DOHH2 (cell line): ENCODE results near the gene PANK2.

Experiments used
- H3F3A ChIP-seq: fragments of 200-600 bp; sonication (generic), shearing (Covaris generic); 2 replicates; pipeline ENCODE4 v1.6.0; 2016; ENCODE audit warnings: antibody characterized with exemption, mild to moderate bottlenecking; ENCODE audit not compliant: control insufficient read depth, insufficient read depth
- H3K27ac ChIP-seq: fragments of 200-600 bp; sonication (generic); 2 replicates; pipeline ENCODE4 v1.5.1; 2014; ENCODE audit warnings: low read depth, mild to moderate bottlenecking, low read length, moderate library complexity
- H3K27me3 ChIP-seq: fragments of 200-600 bp; sonication (generic); 2 replicates; pipeline ENCODE4 v1.6.1; 2014; ENCODE audit warnings: mild to moderate bottlenecking, low read length, mixed read lengths; ENCODE audit not compliant: control insufficient read depth
- H3K36me3 ChIP-seq: fragments of 200-600 bp; sonication (generic); 2 replicates; pipeline ENCODE4 v1.6.1; 2014; ENCODE audit warnings: mild to moderate bottlenecking, low read length, moderate library complexity, mixed read lengths; ENCODE audit not compliant: control insufficient read depth
- H3K4me1 ChIP-seq: fragments of 200-600 bp; sonication (generic); 2 replicates; pipeline ENCODE4 v1.6.1; 2014; ENCODE audit warnings: mild to moderate bottlenecking, low read length, mixed read lengths; ENCODE audit not compliant: control insufficient read depth
- H3K4me2 ChIP-seq: fragments of 200-600 bp; sonication (generic); 2 replicates; pipeline ENCODE4 v1.6.0; 2014; ENCODE audit warnings: mild to moderate bottlenecking, low read length, moderate library complexity
- H3K4me3 ChIP-seq: fragments of 200-600 bp; sonication (generic); 2 replicates; pipeline ENCODE4 v1.5.1; 2014; ENCODE audit warnings: mild to moderate bottlenecking, low read length, mixed read lengths
- H3K79me2 ChIP-seq: fragments of 200-600 bp; sonication (generic); 2 replicates; pipeline ENCODE4 v1.6.1; 2014; ENCODE audit warnings: mild to moderate bottlenecking, low read length, mixed read lengths; ENCODE audit not compliant: control insufficient read depth
- H3K9me2 ChIP-seq: fragments of 200-600 bp; sonication (generic); replicated peaks from 2 replicates; pipeline ENCODE4 v1.6.1; 2014; ENCODE audit warnings: mild to moderate bottlenecking, low read length, mixed read lengths; ENCODE audit not compliant: control insufficient read depth
- H3K9me3 ChIP-seq: fragments of 200-600 bp; sonication (generic); 2 replicates; pipeline ENCODE4 v1.6.1; 2014; ENCODE audit warnings: antibody characterized with exemption, low read length, mixed read lengths; ENCODE audit not compliant: control insufficient read depth, insufficient read depth
- H4K20me1 ChIP-seq: fragments of 200-600 bp; sonication (generic); 2 replicates; pipeline ENCODE4 v1.6.0; 2014; ENCODE audit warnings: low read depth, mild to moderate bottlenecking, antibody characterized with exemption, low read length, moderate library complexity; ENCODE audit not compliant: control insufficient read depth, insufficient read depth
- EZH2phosphoT487 ChIP-seq: fragments of 200-600 bp; sonication (generic); IDR thresholded peaks from 2 replicates; pipeline ENCODE4 v1.6.1; 2017; ENCODE audit warnings: borderline replicate concordance, mild to moderate bottlenecking, antibody characterized with exemption, low read length, moderate library complexity, mixed read lengths
- TF ChIP-seq, protein P1 (sequence below): fragments of 200-600 bp; sonication (generic); IDR thresholded peaks from one replicate; pipeline ENCODE4 v1.5.1; 2014; ENCODE audit warnings: antibody characterized with exemption, mild to moderate bottlenecking, low read depth, low read length; ENCODE audit not compliant: poor library complexity, severe bottlenecking

The PANK2 gene

DNA sequence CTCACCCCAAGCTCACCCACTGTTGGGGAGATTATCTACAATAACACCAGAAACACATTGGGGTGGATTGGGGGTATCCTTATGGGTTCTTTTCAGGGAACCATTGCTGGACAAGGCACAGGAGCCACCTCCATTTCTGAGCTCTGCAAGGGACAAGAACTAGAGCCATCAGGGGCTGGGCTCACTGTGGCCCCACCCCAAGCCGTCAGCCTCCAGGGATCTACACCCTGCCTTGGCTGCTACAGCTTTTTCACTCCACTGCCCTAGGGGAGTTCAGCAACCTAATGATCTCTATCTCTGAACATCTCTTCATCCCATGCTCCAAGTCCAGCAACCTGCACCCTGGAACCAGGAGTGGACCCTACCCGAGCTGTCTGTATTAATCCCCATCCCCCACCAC lies 21.4 kb upstream of the PANK2 start:
- Histone ChIP-seq H3K9me2 (no peaks in the 10 kb centered on the region), H4K20me1 (no peaks in the 10 kb centered on the region), H3F3A (no peaks in the 10 kb centered on the region), H3K4me3 (no peak overlapping the region), H3K79me2 (no peaks in the 10 kb centered on the region), H3K4me2 (no peak overlapping the region), H3K36me3 (peaks cover 70% of the 10 kb centered on the region), H3K27me3 (no peaks in the 10 kb centered on the region), H3K27ac (no peak overlapping the region), H3K4me1 (no peaks in the 10 kb centered on the region), H3K9me3 (no peaks in the 10 kb centered on the region)
- TF ChIP-seq EZH2phosphoT487 = no peak
- TF ChIP-seq, protein P1, sequence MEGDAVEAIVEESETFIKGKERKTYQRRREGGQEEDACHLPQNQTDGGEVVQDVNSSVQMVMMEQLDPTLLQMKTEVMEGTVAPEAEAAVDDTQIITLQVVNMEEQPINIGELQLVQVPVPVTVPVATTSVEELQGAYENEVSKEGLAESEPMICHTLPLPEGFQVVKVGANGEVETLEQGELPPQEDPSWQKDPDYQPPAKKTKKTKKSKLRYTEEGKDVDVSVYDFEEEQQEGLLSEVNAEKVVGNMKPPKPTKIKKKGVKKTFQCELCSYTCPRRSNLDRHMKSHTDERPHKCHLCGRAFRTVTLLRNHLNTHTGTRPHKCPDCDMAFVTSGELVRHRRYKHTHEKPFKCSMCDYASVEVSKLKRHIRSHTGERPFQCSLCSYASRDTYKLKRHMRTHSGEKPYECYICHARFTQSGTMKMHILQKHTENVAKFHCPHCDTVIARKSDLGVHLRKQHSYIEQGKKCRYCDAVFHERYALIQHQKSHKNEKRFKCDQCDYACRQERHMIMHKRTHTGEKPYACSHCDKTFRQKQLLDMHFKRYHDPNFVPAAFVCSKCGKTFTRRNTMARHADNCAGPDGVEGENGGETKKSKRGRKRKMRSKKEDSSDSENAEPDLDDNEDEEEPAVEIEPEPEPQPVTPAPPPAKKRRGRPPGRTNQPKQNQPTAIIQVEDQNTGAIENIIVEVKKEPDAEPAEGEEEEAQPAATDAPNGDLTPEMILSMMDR = no peak

DNA sequence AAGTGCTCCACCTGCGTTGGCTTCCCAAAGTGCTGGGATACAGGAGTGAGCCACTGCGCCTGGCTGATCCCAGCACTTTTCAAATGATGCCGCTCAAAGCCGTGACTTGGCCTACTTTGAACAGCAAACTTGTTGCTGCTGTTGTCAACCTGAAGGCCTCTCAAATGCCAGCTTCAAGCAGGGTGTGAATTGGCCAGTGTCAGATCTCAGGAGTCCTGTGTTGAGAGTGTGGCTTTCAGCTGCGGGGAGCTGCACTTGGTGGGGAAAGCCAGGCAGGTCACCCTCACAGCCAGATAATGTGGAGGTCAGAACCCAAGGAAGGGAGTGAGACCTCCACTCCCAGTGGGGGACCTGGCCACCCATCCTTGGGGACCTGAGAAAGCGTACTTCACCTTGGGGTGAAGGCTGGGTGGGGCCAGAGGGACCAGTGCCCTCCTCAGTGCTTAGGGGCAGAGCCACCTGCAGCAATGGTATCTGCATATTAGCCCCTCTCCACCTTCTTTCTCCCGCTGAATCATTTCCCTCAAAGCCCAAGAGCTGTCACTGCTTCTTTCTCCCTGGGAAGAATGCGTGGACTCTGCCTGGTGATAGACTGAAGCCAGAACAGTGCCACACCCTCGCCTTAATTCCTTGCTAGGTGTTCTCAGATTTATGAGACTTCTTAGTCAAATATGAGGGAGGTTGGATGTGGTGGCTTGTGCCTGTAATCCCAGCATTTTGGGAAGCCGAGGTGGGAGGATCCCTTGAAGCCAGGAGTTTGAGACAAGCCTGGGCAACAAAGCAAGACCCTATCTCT lies 19.1 kb upstream of the PANK2 start:
- no peak overlapping the region for H3K4me3 ChIP-seq
- H3K4me2 ChIP-seq = no peak overlapping the region
- TF ChIP-seq, protein P1 = no peak
- no peak for TF ChIP-seq EZH2phosphoT487
- H3K36me3 ChIP-seq = peaks cover 64% of the 10 kb centered on the region
- H3K9me3 ChIP-seq = no peaks in the 10 kb centered on the region
- no peak overlapping the region for H3K27ac ChIP-seq
- H3F3A ChIP-seq = no peaks in the 10 kb centered on the region
- H3K27me3 ChIP-seq = no peaks in the 10 kb centered on the region
- no peaks in the 10 kb centered on the region for H3K79me2 ChIP-seq
- no peaks in the 10 kb centered on the region for H4K20me1 ChIP-seq
- no peaks in the 10 kb centered on the region for H3K4me1 ChIP-seq
- H3K9me2 ChIP-seq = no peaks in the 10 kb centered on the region

DNA sequence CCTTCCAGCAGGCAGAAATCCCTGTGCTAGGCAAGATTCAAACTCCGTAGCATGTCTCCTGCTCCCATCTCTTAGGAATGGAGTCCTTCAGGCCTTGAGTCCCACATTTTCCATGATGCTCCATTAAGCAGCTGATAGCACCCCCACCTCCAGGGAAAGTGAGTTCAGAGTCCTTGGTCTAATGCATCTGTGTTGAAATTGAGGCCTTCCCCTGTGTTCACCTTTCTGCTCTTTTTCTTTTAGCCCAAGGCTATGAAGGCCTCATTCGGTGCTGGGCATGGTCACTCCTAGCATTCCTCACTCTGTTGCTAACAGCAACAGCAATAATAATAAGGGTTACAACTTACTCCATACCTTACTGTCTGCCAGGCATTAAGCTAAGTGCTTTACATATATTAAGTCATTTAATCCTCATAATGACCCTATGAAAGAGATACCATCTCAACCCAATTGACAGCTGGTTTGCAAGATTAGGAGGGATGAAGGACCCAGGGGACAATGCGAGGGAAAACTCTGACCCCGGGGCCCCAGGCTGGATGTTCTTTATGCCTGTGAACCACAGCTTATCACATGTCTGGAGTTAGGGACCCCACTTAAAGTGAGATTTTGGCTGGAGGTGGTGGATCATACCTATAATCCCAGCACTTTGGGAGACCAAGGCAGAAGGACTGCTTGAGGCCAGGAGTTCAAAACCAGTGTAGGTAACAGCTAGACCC lies 17.5 kb upstream of the PANK2 start:
- TF ChIP-seq EZH2phosphoT487 = no peak
- TF ChIP-seq, protein P1 = no peak
- H3K4me2 ChIP-seq = no peak overlapping the region
- no peaks in the 10 kb centered on the region for H3K9me2 ChIP-seq
- H3K27ac ChIP-seq = no peak overlapping the region
- no peaks in the 10 kb centered on the region for H3K79me2 ChIP-seq
- no peaks in the 10 kb centered on the region for H3K9me3 ChIP-seq
- peaks cover 50% of the 10 kb centered on the region for H3K36me3 ChIP-seq
- H4K20me1 ChIP-seq = no peaks in the 10 kb centered on the region
- no peak overlapping the region for H3K4me3 ChIP-seq
- 0 out of 2 replicates have a peak, but pooled peaks cover 3% of the 10 kb centered on the region for H3F3A ChIP-seq
- H3K27me3 ChIP-seq = no peaks in the 10 kb centered on the region
- H3K4me1 ChIP-seq = no peaks in the 10 kb centered on the region
